Measurements from ENCODE around the gene LTN1. TPM values are rescaled to one million over a fixed set of nuclear protein-coding genes. Genes with fewer than 3 reads are reported as not detected.

LTN1 gene
- total and polyA plus RNA-seq, 2 of the 13 experiments (the other 11 are each of a cell fraction or from before 2014, with no cell fraction given): 6.7 to 24.6 TPM

- CTCF ChIA-PET (ENCODE audit: low intra/inter-chr PET ratio, low total read pairs): no interaction called here
- Histone ChIP-seq H3K9ac (ENCODE audit: insufficient read depth, low read depth, low read length) (no peak overlapping the region), H3K9me3 (ENCODE audit: low read length) (no peaks in the 10 kb centered on the region), H3K4me1 (ENCODE audit: insufficient read depth, low read length) (peaks cover 19% of the 10 kb centered on the region), H3K36me3 (replicated peaks in 1 of 2; ENCODE audit: control insufficient read depth in 1 of 2, insufficient read depth in 2 of 2, low read length in 2 of 2) (peaks cover 0 to 12% of the 10 kb centered on the region in 2 experiments; a peak in 1 of 5 replicates), H3K79me2 (ENCODE audit: insufficient read depth, low read length) (no peaks in the 10 kb centered on the region), H3K27me3 (ENCODE audit: control insufficient read depth in 1 of 2, insufficient read depth in 2 of 2, low read length in 2 of 2) (no peaks in the 10 kb centered on the region; a peak in 2 of 5 replicates), H3K4me3 (replicated peaks in 1 of 3; ENCODE audit: insufficient read depth in 1 of 3, low read depth in 2 of 3, low read length in 3 of 3) (peak overlapping the region in 2 of 3 experiments; percentile 65 to 76; a peak in 2 of 6 replicates), H4K20me1 (ENCODE audit: insufficient read depth, low read length) (no peaks in the 10 kb centered on the region), H3K27ac (ENCODE audit: extremely low read length, insufficient read depth, low read length) (no peak overlapping the region), H2AFZ (ENCODE audit: low read length) (no peak overlapping the region), H3K4me2 (ENCODE audit: low read depth, low read length) (peak overlapping the region; percentile 87)
- no TSS peak for BruUV-seq (replicated peaks)
- POLR2A ChIA-PET: interaction anchor here (0.8 to 1.6 kb wide), 3 partner anchors 26 to 190 kb away, joined by 3 to 4 read pairs (median 3); partner anchors contain the start of genes CCT8 and RWDD2B
- intact Hi-C loops (cut with micrococcal nuclease; ENCODE audit: unreplicated experiment) (loop anchor here (2.0 kb wide), 1 partner anchor 27 kb away; no protein-coding TSS in a partner anchor), in situ Hi-C loops (cut with HindIII; ENCODE audit: extremely low pct_ligation_motif_present, low pct_unique_long_range_greater_than_20kb) (no loop called here)
- ATAC-seq (no peak), FAIRE-seq (no peak), DNase-seq (ENCODE audit: low spot score) (no peak)
- TF ChIP-seq ZNF12 (CRISPR knock-in tag; IDR thresholded peaks at IDR 0.05): no peak
Observed at GRCh38 chr21:28883931-28884330, 108.7 kb downstream of the LTN1 start.

- CTCF ChIA-PET (ENCODE audit: low intra/inter-chr PET ratio, low total read pairs): no interaction called here
- POLR2A ChIA-PET: no interaction called here
- Histone ChIP-seq H3K27me3 (ENCODE audit: control insufficient read depth in 1 of 2, insufficient read depth in 2 of 2, low read length in 2 of 2) (no peaks in the 10 kb centered on the region; a peak in 2 of 5 replicates), H2AFZ (ENCODE audit: low read length) (no peak overlapping the region), H3K9me3 (ENCODE audit: low read length) (no peaks in the 10 kb centered on the region), H3K36me3 (replicated peaks in 1 of 2; ENCODE audit: control insufficient read depth in 1 of 2, insufficient read depth in 2 of 2, low read length in 2 of 2) (peaks cover 0 to 12% of the 10 kb centered on the region in 2 experiments; a peak in 1 of 5 replicates), H3K27ac (ENCODE audit: extremely low read length, insufficient read depth, low read length) (no peak overlapping the region), H4K20me1 (ENCODE audit: insufficient read depth, low read length) (no peaks in the 10 kb centered on the region), H3K4me1 (ENCODE audit: insufficient read depth, low read length) (peaks cover 19% of the 10 kb centered on the region), H3K4me3 (replicated peaks in 1 of 3; ENCODE audit: insufficient read depth in 1 of 3, low read depth in 2 of 3, low read length in 3 of 3) (no peak overlapping the region), H3K9ac (ENCODE audit: insufficient read depth, low read depth, low read length) (no peak overlapping the region), H3K4me2 (ENCODE audit: low read depth, low read length) (no peak overlapping the region), H3K79me2 (ENCODE audit: insufficient read depth, low read length) (no peaks in the 10 kb centered on the region)
- DNase-seq (ENCODE audit: low spot score): no peak
- no peak for FAIRE-seq
- ATAC-seq: no peak
- 95% methylated on average over 2 of the region's 2 CpGs for WGBS (ENCODE audit: low lambda C conversion rate)
- TF ChIP-seq SNAPC5 (CRISPR knock-in tag; IDR thresholded peaks at IDR 0.05; ENCODE audit: borderline replicate concordance): no peak
- no peak for TF ChIP-seq CBX1 (IDR thresholded peaks at IDR 0.05; ENCODE audit: low read depth)
- BruUV-seq (replicated peaks): no TSS peak
- in situ Hi-C loops (cut with HindIII; ENCODE audit: extremely low pct_ligation_motif_present, low pct_unique_long_range_greater_than_20kb) (no loop called here), intact Hi-C loops (cut with micrococcal nuclease; ENCODE audit: unreplicated experiment) (no loop called here)
Observed at GRCh38 chr21:28882345-28882744, 110.3 kb downstream of the LTN1 start.

Other genes with a start within 250 kb of the LTN1 start
- 20.9 and 28.3 TPM in 2 replicates for gene RWDD2B, start 26.5 kb upstream of the LTN1 start, total RNA-seq (2016; rRNA removed; fragmentation: Illumina TruSeq; extraction: Trizol)
- 9.3 and 9.9 TPM in 2 replicates for gene RWDD2B, start 26.5 kb upstream of the LTN1 start, polyA plus RNA-seq (2011; rRNA removed)
- gene USP16, start 31.8 kb upstream of the LTN1 start, total RNA-seq (2016; rRNA removed; fragmentation: Illumina TruSeq; extraction: Trizol): 46.9 and 72.4 TPM in 2 replicates
- gene USP16, start 31.8 kb upstream of the LTN1 start, polyA plus RNA-seq (2011; rRNA removed): 12.0 and 16.5 TPM in 2 replicates
- 325 and 538 TPM in 2 replicates for gene CCT8, start 80.8 kb upstream of the LTN1 start, total RNA-seq (2016; rRNA removed; fragmentation: Illumina TruSeq; extraction: Trizol)
- gene CCT8, start 80.8 kb upstream of the LTN1 start, polyA plus RNA-seq (2011; rRNA removed): 87.0 and 127 TPM in 2 replicates
- 0.15 TPM in 1 of 2 replicates, not detected in the other for gene MAP3K7CL, start 137.8 kb upstream of the LTN1 start, total RNA-seq (2016; rRNA removed; fragmentation: Illumina TruSeq; extraction: Trizol)
- gene MAP3K7CL, start 137.8 kb upstream of the LTN1 start, polyA plus RNA-seq (2011; rRNA removed): 0.04 TPM in 1 of 2 replicates, not detected in the other

Measured in HepG2 (cell line).